Hematopoietic multipotent progenitor cell treated with erythropoietin and hydrocortisone succinate and interleukin-3 and kit ligand, for 4 days (in vitro differentiated cells): Measurements from ENCODE around the gene RAC3.

Experiments
- DNase-seq: peaks from one replicate; pipeline ENCODE4 v3.0.0-alpha.2; 2015

Gene RAC3

GRCh38 chr17:82058855-82059249, 27.4 kb downstream of the RAC3 start:
- no peak for DNase-seq

GRCh38 chr17:82059272-82060000, 28.0 kb downstream of the RAC3 start:
- DNase-seq: no peak

- DNase-seq: no peak
Observed at GRCh38 chr17:82060001-82060380, 28.5 kb downstream of the RAC3 start.

- no peak for DNase-seq
Observed at GRCh38 chr17:82060614-82061013, 29.1 kb downstream of the RAC3 start.

- no peak for DNase-seq
Observed at GRCh38 chr17:82061047-82061925, 29.8 kb downstream of the RAC3 start.

- no peak for DNase-seq
Observed at GRCh38 chr17:82062076-82062983, 30.9 kb downstream of the RAC3 start.

GRCh38 chr17:82062984-82063368, 31.5 kb downstream of the RAC3 start:
- no peak for DNase-seq

GRCh38 chr17:82063424-82064415, 32.2 kb downstream of the RAC3 start:
- no peak for DNase-seq

GRCh38 chr17:82064433-82065192, 33.1 kb downstream of the RAC3 start:
- no peak for DNase-seq

- DNase-seq: peak; percentile 52
Observed at GRCh38 chr17:82065193-82065637, 33.7 kb downstream of the RAC3 start.

GRCh38 chr17:82065638-82066303, 34.3 kb downstream of the RAC3 start, which contains the start of gene DUS1L:
TSS of gene DUS1L (minus strand) at chr17:82065804. CDS start at chr17:82065059, 745 bp downstream.
- peak; percentile 78 for DNase-seq

- no peak for DNase-seq
Observed at GRCh38 chr17:82070611-82071010, 39.1 kb downstream of the RAC3 start.

- no peak for DNase-seq
Observed at GRCh38 chr17:82072827-82073226, 41.3 kb downstream of the RAC3 start.

GRCh38 chr17:82073446-82073845, 42.0 kb downstream of the RAC3 start:
- no peak for DNase-seq

- DNase-seq: peak; percentile 42
Observed at GRCh38 chr17:82076018-82076784, 44.7 kb downstream of the RAC3 start.

GRCh38 chr17:82076785-82077591, 45.5 kb downstream of the RAC3 start:
- peak; percentile 55 for DNase-seq

GRCh38 chr17:82077617-82078358, 46.3 kb downstream of the RAC3 start:
- no peak for DNase-seq

GRCh38 chr17:82078433-82078832, 47.0 kb downstream of the RAC3 start:
- DNase-seq: no peak
